CD4-positive, alpha-beta T cell (primary cell): Measurements from ENCODE around the gene EGLN1. TPM values are rescaled to one million over a fixed set of nuclear protein-coding genes. Genes with fewer than 3 reads are reported as not detected.

Experiments used
- ATAC-seq: fragments of 200-7000 bp; cut with Tn5 transposase; one replicate; pipeline ENCODE4 v1.10.0; 2022; ENCODE audit warnings: mild to moderate bottlenecking; ENCODE audit not compliant: poor library complexity
- CTCF ChIA-PET: fragments of 350-600 bp; sonication (Branson Sonifier 250); formaldehyde crosslinking; loops from one replicate; lab custom pipeline; 2021; ENCODE audit warnings: antibody characterized with exemption, inconsistent platforms; lab: Charles Lee
- POLR2A ChIA-PET: fragments of 350-600 bp; sonication (Branson Sonifier 250); formaldehyde crosslinking; loops from one replicate; lab custom pipeline; 2021; ENCODE audit warnings: antibody characterized with exemption, inconsistent platforms; lab: Charles Lee
- DNase-seq, 14 experiments: peaks; one replicate each; pipeline ENCODE4 v3.0.0-alpha.2; 2013 to 2020; ENCODE audit warnings: mixed read lengths in 2 of 14
- H3K27ac ChIP-seq, 2 donors: one replicate each; pipeline versions ENCODE4 v1.5.1 to v1.7.0; 2013; ENCODE audit warnings: low read length in 2 of 2, low read depth in 1 of 2, mild to moderate bottlenecking in 1 of 2
- H3K27me3 ChIP-seq, 2 experiments: 1 replicate in 1 of 2; 2 replicates in 1 of 2; pipeline versions ENCODE4 v1.6.1 to v1.7.0; 2013; ENCODE audit warnings: low read length in 2 of 2, control low read depth in 1 of 2, mild to moderate bottlenecking in 1 of 2, moderate library complexity in 1 of 2; ENCODE audit not compliant: insufficient read depth in 2 of 2, control insufficient read depth in 1 of 2
- H3K36me3 ChIP-seq: one replicate; pipeline ENCODE4 v1.6.1; 2013; ENCODE audit warnings: low read length, control low read depth; ENCODE audit not compliant: insufficient read depth
- H3K4me1 ChIP-seq: one replicate; pipeline ENCODE4 v1.6.1; 2013; ENCODE audit warnings: low read length, control low read depth; ENCODE audit not compliant: insufficient read depth
- H3K4me3 ChIP-seq: one replicate; pipeline ENCODE4 v1.5.1; 2013; ENCODE audit warnings: mild to moderate bottlenecking, low read length, moderate library complexity
- H3K9me3 ChIP-seq, 2 experiments: 1 replicate in 1 of 2; 2 replicates in 1 of 2; pipeline versions ENCODE4 v1.6.1 to v1.7.0; 2013; ENCODE audit warnings: low read length in 2 of 2, mild to moderate bottlenecking in 2 of 2, control low read depth in 1 of 2, moderate library complexity in 1 of 2; ENCODE audit not compliant: control insufficient read depth in 1 of 2, insufficient read depth in 1 of 2
- H3K27ac Mint-ChIP-seq: one replicate; pipeline ENCODE4 v1.8.0; 2020; ENCODE audit warnings: mixed read lengths
- H3K27me3 Mint-ChIP-seq: one replicate; pipeline ENCODE4 v1.8.0; 2021; ENCODE audit warnings: mixed read lengths
- H3K36me3 Mint-ChIP-seq: one replicate; pipeline ENCODE4 v1.8.0; 2021; ENCODE audit warnings: low read depth, mixed read lengths
- H3K4me1 Mint-ChIP-seq: one replicate; pipeline ENCODE4 v1.8.0; 2021; ENCODE audit warnings: low read depth, mixed read lengths
- H3K4me3 Mint-ChIP-seq: one replicate; pipeline ENCODE4 v1.8.0; 2020; ENCODE audit warnings: mild to moderate bottlenecking, mixed read lengths
- H3K9me3 Mint-ChIP-seq: one replicate; pipeline ENCODE4 v1.8.0; 2020; ENCODE audit warnings: mixed read lengths
- CTCF ChIP-seq: fragments of 200-600 bp; IDR thresholded peaks from one replicate; pipeline ENCODE4 v1.8.0; 2022; ENCODE audit warnings: antibody characterized with exemption, mild to moderate bottlenecking
- intact Hi-C, 2 experiments: fragments of 100-400 bp; cut with DNase I in 1 of 2; cut with micrococcal nuclease in 1 of 2; formaldehyde crosslinking; loops; one replicate each; pipeline versions ENCODE4 v1.15.1 to v1.9.0; 2023 to 2025; cut with DNase I, micrococcal nuclease
- total RNA-seq, 174 experiments: library from RNA in 2 of 174; stranded (reverse) in 2 of 174; gene quantifications; one replicate each; pipeline ENCODE4 v1.2.3 and lab custom pipeline; 2021 to 2026

Gene EGLN1
- total RNA-seq, 2 experiments from 2014 or later: 8.2 to 9.4 TPM

GRCh38 chr1:231337472-231338269 is 84.4 kb downstream of the EGLN1 start, which contains the start of gene EXOC8:
Gene EXOC8 (minus strand): TSS chr1:231337852. CDS start chr1:231337745, 107 bp downstream.
- peak within 1 kb of the TSS; percentile 99 for H3K4me3 Mint-ChIP-seq

GRCh38 chr1:231337043-231337471 is 85.0 kb downstream of the EGLN1 start:
- Mint-ChIP-seq H3K4me3 (peak overlapping the region; percentile 99), H3K9me3 (peaks cover 5% of the 10 kb centered on the region), H3K4me1 (peaks cover 76% of the 10 kb centered on the region), H3K27me3 (peaks cover 5% of the 10 kb centered on the region), H3K36me3 (peaks cover 89% of the 10 kb centered on the region), H3K27ac (peak overlapping the region; percentile 100)
- Histone ChIP-seq H3K27me3 (no peaks in the 10 kb centered on the region), H3K4me1 (peaks cover 47% of the 10 kb centered on the region), H3K36me3 (peaks cover 8% of the 10 kb centered on the region), H3K9me3 (peaks cover 0 to 15% of the 10 kb centered on the region in 2 experiments), H3K27ac (peak overlapping the region; percentile 98 to 100), H3K4me3 (peak overlapping the region; percentile 97)
- TF ChIP-seq CTCF: no peak
- intact Hi-C loops: loop anchor here (1.0 to 10.0 kb wide), 7 partner anchors 85 to 695 kb away; partner anchors contain the start of genes EGLN1 (in 2 of the 2), GNPAT (in 2 of the 2), ARV1 (in 1 of the 2) and COG2 (in 1 of the 2)
- ChIA-PET CTCF (interaction anchor here (1.0 kb wide), 1 partner anchor 21 kb away, joined by 3 read pairs; no protein-coding TSS in a partner anchor), POLR2A (interaction anchor here (0.6 to 2.9 kb wide), 14 partner anchors 10 to 694 kb away, joined by 3 to 56 read pairs (median 7); partner anchors contain the start of genes COG2, EGLN1, GNPAT and TSNAX)
- no peak for ATAC-seq
- DNase-seq: peak in 3 of 14 experiments; percentile 14 to 46 (median 40)

More at GRCh38 chr1:231337472-231338269, 84.4 kb downstream of the EGLN1 start, which contains the start of gene EXOC8:
- H3K27me3 ChIP-seq: no peaks in the 10 kb centered on the region
- ChIA-PET CTCF (interaction anchor here (1.0 kb wide), 1 partner anchor 20 kb away, joined by 3 read pairs; no protein-coding TSS in a partner anchor), POLR2A (interaction anchor here (0.6 to 2.9 kb wide), 30 partner anchors 9 to 1829 kb away, joined by 3 to 56 read pairs (median 5); partner anchors contain the start of genes ARV1, COG2, DISC1 and EGLN1)
- peaks cover 0 to 15% of the 10 kb centered on the region in 2 experiments for H3K9me3 ChIP-seq
- H3K4me1 ChIP-seq: peaks cover 47% of the 10 kb centered on the region
- ATAC-seq (peak; percentile 75), DNase-seq (peak; percentile 95 to 99 (median 96))
- TF ChIP-seq CTCF: peak; percentile 33
- Mint-ChIP-seq H3K27me3 (peaks cover 5% of the 10 kb centered on the region), H3K9me3 (peaks cover 5% of the 10 kb centered on the region), H3K27ac (peak within 1 kb of the TSS; percentile 100), H3K36me3 (peaks cover 88% of the 10 kb centered on the region), H3K4me1 (peaks cover 76% of the 10 kb centered on the region)
- H3K4me3 ChIP-seq: peak within 1 kb of the TSS; percentile 97
- intact Hi-C loops: loop anchor here (1.0 to 10.0 kb wide), 8 partner anchors 85 to 695 kb away; partner anchors contain the start of genes EGLN1 (in 2 of the 2), GNPAT (in 2 of the 2), TSNAX (in 2 of the 2) and ARV1 (in 1 of the 2)
- H3K27ac ChIP-seq: peak within 1 kb of the TSS; percentile 98 to 100
- H3K36me3 ChIP-seq: peaks cover 12% of the 10 kb centered on the region
